Measurements from ENCODE around the gene PSME3.

GRCh38 chr17:42845918-42846593, 12.9 kb downstream of the PSME3 start:
- TF ChIP-seq CTCF (IDR thresholded peaks at IDR 0.05) (no peak), POLR2A (IDR thresholded peaks at IDR 0.05) (no peak)
